Cardiac septum (tissue), 1 donor: ENCODE results near the gene TSPAN17. TPM values are rescaled to one million over a fixed set of nuclear protein-coding genes. Genes with fewer than 3 reads are reported as not detected.
"Not testable (repeated sequence)": the region's sequence is repeated elsewhere in the genome, so short reads cannot be mapped to it uniquely, and the experiment has no call there.

Experiments used
- DNase-seq: peaks from one replicate; pipeline ENCODE4 v3.0.0-alpha.2; 2020; ENCODE audit warnings: low spot score
- intact Hi-C: fragments of 100-400 bp; cut with DNase I; formaldehyde crosslinking; loops from one replicate; pipeline ENCODE4 v1.14.0; 2022
- long read RNA-seq: library from polyadenylated mRNA; unstranded; transcript quantifications from one replicate; pipeline ENCODE4 v2.0.0, GENCODE V29; 2021
- total RNA-seq: library from RNA; stranded (reverse); fragmentation: NEBNext Ultra II Directional; extraction: Animal tissue kit (Norgen Biotek cat#: 25700); gene quantifications from one replicate; pipeline ENCODE4 v1.2.1, GENCODE V29; 2021
- donor health status: DM: no; HTN: no; CAD: no.

The TSPAN17 gene, protein sequence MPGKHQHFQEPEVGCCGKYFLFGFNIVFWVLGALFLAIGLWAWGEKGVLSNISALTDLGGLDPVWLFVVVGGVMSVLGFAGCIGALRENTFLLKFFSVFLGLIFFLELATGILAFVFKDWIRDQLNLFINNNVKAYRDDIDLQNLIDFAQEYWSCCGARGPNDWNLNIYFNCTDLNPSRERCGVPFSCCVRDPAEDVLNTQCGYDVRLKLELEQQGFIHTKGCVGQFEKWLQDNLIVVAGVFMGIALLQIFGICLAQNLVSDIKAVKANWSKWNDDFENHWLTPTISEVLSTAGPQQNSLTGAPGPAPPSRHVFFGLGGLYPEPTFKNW
- total RNA-seq = 30.2 TPM
- long read RNA-seq, transcript TSPAN17-207 (9 exons, 2,457 nt) = major isoform, 15 of 39 reads
- long read RNA-seq, partial matches to known transcripts = 13 of 39 reads
- long read RNA-seq, other reads (novel, unspliced or antisense) = 8 of 39 reads

DNA sequence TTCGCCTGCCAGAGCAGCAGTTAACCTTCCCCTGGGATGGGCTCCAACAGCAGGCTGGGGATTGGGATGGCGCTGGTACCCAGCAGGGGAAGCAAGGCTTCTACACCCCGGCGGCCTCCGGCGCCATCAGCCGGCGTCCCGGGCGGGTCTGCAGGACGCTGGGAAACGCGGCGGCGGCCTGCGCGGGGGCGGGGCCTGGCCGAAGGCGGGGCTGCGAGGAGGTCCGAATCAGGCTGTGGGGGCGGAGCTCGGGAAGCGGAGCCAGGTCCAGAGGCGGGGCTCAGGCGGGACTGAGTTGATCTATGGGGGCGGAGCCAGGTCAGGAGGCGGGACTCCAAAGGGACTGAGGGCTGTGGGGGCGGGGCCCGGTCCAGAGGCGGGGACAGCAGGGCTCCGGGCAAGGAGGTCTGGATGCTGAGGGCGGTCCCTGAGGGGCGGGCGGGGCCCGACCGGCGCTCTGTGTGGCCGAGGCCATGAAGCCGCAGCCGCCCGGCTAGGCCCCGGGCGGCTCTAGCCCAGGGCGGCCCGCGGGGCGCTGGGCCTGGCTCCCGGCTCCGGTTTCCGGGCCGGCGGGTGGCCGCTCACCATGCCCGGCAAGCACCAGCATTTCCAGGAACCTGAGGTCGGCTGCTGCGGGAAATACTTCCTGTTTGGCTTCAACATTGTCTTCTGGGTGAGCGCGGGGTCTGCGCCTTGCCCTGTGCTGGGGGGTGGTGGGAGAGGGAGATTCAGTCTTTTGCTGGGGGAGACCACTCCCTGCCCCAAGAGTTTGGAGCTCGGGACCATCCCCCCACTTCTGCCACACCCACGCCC, at the start of gene TSPAN17:
Gene TSPAN17 (plus strand): TSS at position 455 of the 813 bp plus-strand sequence. CDS start 132 bp downstream, at position 587.
- intact Hi-C loops = loop anchor here (5.0 kb wide), 2 partner anchors 105 to 230 kb away; partner anchors contain the start of gene CLTB
- DNase-seq = peak; percentile 100

DNA sequence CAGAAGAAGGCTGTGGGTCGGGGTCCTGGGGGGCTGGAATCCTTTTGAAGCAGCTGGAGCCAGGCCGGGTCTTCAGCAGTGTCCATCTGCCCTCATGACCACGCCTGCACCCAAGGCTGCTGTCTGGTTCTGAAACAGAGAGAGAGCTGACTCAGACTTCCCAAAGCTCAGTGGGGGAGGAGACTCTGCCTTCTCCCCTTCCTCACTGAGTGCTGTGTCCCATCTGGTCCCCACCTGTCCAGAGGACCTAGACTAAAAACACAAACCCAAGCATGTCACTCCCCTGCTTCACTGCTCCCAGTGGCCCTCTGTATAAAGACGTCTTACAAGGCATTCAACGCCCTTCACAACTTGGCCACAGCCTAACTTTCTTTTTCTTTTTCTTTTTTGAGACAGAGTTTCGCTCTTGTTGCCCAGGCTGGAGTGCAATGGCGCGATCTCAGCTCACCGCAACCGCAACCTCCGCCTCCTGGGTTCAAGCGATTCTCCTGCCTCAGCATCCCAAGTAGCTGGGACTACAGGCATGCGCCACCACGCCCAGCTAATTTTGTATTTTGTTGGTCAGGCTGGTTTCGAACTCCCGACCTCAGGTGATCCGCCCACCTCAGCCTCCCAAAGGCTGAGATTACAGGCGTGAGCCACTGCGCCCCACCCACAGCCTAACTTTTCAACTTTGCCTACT, 47.4 kb upstream of the TSPAN17 start:
- intact Hi-C loops, DNase-seq: not testable (repeated sequence)

DNA sequence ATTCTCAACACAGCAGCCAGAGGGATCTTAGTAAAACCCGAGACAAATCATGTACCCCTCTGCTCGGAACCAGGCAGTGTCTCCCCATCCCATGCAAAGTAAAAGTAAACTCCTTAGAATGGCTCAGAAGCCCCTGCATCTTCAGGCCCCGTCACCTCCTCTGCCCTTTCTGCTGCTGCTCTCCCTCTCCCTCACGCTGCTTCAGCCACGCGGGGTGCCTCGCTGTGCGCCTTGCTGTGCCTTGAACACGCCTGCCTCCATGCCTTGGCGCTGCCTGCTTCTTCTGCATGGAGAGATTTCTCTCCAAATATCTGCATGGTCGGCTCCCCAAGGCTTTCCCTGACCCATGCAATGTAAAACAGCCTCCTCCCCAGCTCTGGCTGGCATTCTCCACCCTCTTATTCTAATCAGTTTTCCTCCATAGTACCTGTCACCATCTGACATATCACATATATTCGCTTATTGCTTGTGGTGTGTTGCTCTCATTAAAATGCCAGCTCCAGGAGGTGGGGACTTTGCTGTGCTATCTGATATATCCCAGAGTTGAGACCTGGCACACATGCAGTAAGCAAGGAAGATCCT, 45.3 kb upstream of the TSPAN17 start:
- intact Hi-C loops = no loop called here

DNA sequence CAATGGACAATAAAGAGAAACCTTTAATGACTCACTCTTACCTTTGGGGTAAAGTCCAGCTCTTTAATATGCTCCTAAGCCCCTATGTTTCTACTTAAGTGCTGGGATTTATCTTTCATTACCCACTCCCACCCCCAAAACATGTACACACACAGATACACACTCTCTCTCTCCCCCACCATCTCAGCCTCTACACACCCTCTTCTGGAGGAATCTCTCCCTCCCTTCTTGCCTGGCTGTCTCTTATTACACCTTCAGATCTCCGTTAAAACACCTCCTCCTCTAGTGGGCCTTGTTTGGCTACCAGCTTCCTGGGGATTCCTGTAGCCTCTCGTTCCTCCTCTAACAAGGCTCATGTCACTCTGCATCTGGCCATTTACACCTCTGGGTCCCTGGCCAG, 44.2 kb upstream of the TSPAN17 start:
- no peak for DNase-seq
- intact Hi-C loops = no loop called here

More for the DNA sequence above, 45.3 kb upstream of the TSPAN17 start:
- no peak for DNase-seq

GRCh38 chr5:176606032-176606431, 41.3 kb upstream of the TSPAN17 start:
- no peak for DNase-seq
- intact Hi-C loops = no loop called here

DNA sequence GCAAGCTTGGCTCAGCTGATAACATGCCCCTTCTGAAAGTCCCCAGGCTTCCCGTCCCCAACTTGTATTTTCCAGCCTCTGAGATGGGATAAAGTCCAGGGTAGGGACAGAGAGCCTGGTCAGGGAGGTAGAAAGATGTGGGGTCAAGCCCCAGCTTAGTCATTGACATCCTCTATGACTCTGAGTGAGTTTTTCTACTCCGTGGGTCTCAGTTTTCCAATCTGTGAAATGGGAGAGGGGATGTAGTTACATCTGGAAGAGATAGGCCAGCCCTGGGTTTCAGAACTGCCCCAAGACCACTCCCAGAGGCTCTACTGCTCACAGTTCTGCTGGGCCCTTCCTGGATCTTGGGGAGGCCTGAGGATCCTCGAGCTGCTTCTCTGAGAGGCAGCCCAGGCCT, 40.4 kb upstream of the TSPAN17 start:
- no peak for DNase-seq
- intact Hi-C loops = no loop called here

GRCh38 chr5:176608142-176608705, 39.1 kb upstream of the TSPAN17 start:
- DNase-seq = no peak
- intact Hi-C loops = no loop called here

GRCh38 chr5:176608937-176609723, 38.2 kb upstream of the TSPAN17 start:
- intact Hi-C loops = no loop called here
- no peak for DNase-seq

DNA sequence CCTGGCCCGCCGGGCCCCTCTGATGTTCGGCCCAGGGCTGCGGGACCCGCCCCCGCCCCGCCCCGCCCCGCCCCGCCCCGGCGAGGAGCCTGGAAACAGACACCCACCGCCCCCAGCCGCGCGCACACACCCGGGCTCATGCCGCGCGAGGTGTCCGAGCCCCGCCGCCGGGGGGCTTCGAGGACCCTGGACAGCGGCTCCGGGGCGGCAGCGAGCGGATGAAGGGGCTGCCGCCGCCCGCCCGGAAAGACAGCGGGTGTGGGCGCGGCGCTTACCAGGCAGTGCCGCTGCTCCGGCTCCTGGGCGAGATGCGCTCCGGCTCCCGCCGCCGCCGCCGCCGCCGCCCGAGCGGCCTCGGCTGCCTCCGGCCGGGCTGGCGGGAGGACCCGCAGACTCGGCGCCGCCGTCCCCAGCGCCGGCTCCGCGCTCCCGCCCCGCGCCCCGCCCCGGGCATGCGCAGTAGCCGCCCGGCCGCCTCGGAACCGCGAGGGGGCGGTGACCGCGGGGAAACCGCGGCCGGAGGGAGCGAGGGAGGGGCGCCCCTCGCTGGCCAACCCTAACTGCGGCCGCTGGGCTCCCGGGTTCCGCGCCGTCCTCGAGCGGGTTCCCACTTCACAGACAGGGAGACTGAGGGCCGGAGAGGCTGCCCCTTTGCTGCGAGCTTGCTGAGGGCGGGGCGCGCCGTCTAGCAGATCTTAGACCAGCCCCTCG, 37.4 kb upstream of the TSPAN17 start, which contains the start of gene GPRIN1:
Gene GPRIN1 (minus strand): TSS at position 433 of the 711 bp plus-strand sequence. CDS start 10,322 bp downstream, outside the sequence.
- DNase-seq = no peak
- intact Hi-C loops = no loop called here

DNA sequence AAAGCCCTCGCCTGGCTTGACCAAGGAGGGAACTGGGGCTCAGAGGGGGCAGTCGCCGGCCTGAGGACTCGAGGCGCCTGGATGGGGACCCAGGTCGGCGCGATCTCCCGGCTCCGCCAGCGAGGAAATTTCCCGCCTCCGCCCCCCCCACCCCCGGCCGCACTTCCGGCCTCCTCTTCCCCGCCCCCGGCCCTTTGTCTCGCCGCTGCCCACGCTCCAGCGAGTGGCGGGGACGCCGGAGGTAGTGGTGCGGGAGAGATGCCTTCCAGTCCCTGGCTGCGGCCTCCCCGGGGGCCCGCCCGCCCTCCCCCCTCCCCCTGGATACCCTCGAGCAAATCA, 36.9 kb upstream of the TSPAN17 start:
- no peak for DNase-seq
- intact Hi-C loops = no loop called here

- intact Hi-C loops = no loop called here
- no peak for DNase-seq
Measured at GRCh38 chr5:176611435-176611834, 35.8 kb upstream of the TSPAN17 start.

DNA sequence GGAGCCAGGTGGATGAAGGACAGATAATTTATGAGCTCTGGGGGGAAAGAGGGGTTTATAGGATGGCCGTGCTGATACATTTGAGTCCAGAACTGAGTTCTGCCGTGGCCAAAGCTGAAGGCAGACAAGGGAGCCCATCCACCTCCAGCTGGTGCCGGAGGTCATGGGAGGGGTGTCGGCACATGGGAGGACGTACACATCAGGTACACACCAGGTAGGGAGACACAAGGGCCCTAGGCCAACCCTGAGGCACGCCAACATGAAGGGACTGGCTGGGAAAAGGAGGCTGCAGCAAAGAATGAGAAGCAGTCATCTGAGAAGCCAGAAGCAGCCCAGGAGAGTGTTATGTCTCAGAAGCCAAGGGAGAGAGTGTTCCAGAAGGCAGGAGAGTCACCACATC, 35.3 kb upstream of the TSPAN17 start:
- intact Hi-C loops = no loop called here
- DNase-seq = no peak

GRCh38 chr5:176612855-176613254, 34.4 kb upstream of the TSPAN17 start:
- intact Hi-C loops = no loop called here
- no peak for DNase-seq

- no peak for DNase-seq
- intact Hi-C loops = no loop called here
Measured at GRCh38 chr5:176614805-176615478, 32.3 kb upstream of the TSPAN17 start.

DNA sequence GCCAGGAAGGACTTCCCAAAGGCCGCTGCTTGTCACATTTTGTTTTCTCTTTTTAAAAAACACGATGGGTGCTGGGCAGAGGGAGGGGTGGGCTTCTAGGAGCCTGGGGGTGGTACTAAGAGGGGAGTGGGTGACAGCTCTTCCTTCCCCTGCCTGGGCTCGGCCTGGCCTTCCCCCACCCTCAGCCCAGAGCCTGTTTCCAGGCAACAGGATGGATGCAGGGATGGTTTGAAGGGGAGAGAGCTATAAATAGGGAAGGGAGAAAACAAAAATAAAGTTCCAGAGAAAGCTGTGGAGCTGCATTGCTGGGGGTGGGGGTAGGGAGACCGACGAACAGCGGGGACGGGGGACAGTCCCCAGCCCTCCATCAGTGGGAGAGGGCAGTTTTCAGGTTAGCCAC, 30.8 kb upstream of the TSPAN17 start:
- DNase-seq = no peak

GRCh38 chr5:176618783-176619182, 28.5 kb upstream of the TSPAN17 start:
- no peak for DNase-seq
- intact Hi-C loops = no loop called here

More for the DNA sequence above, 30.8 kb upstream of the TSPAN17 start:
- intact Hi-C loops = no loop called here

GRCh38 chr5:176619203-176619568, 28.1 kb upstream of the TSPAN17 start:
- intact Hi-C loops = no loop called here

More at GRCh38 chr5:176619203-176619568, 28.1 kb upstream of the TSPAN17 start:
- no peak for DNase-seq
